ENCODE data around the gene OR1G1.
"Not testable (repeated sequence)": the region's sequence is repeated elsewhere in the genome, so short reads cannot be mapped to it uniquely, and the experiment has no call there.

Gene OR1G1

GRCh38 chr17:3127451-3127850 lies at the start of gene OR1G1:
Gene OR1G1, minus strand, starts transcription at chr17:3127551. Its CDS starts 0 bp downstream, at chr17:3127551.
- DNase-seq (ENCODE audit: low read depth, low spot score) = no peak

DNA sequence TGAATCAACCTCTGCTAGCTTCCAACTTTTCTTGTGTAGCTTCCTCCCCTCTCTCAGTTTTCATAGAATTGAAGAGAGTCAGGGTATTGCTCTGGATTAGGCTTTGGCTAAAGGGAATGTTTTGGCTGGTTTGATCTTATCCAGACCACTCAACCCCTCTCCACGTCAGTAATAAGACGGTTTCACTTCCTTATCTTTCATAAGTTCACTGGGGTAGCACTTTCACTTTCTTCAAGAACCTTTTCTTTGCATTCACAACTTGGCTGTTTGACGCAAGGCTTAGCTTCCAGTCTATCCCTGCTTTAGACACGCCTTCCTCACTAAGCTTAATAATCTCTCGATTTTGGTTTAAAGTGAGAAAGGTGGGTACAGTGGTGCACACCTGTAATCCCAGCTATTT lies 40.2 kb upstream of the OR1G1 start:
- no peak for DNase-seq (ENCODE audit: low read depth, low spot score)

DNA sequence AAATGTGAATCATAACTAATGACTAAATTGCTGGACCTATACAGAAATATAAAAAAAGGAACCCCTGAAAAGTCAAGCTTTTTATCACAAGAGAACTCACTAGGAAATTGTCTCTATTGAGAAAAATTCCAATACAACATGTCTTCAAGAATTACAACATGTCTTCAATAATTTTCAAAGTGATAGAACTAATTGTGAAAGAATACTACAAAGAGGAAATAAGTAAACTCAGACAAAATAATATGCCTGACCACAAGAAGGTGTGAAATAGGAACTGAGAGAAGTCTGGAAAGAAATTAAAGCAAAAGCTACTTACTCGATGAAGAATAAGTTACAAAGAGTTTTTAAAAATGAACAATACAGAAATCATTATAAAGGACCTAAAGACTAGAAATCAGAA lies 29.9 kb upstream of the OR1G1 start:
- DNase-seq (ENCODE audit: low read depth, low spot score) = no peak

DNA sequence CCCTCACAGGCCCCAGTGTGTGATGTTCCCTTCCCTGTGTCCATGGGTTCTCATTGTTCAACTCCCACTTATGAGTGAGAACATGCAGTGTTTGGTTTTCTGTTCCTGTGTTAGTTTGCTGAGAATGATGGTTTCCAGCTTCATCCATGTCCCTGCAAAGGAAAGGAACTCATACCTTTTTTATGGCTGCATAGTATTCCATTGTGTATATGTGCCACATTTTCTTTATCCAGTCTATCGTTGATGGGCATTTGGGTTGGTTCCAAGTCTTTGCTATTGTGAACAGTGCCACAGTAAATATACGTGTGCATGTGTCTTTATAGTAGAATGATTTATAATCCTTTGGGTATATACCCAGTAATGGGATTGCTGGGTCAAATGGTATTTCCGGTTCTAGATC lies 10.1 kb upstream of the OR1G1 start:
- not testable (repeated sequence) for DNase-seq (ENCODE audit: low read depth, low spot score)

DNA sequence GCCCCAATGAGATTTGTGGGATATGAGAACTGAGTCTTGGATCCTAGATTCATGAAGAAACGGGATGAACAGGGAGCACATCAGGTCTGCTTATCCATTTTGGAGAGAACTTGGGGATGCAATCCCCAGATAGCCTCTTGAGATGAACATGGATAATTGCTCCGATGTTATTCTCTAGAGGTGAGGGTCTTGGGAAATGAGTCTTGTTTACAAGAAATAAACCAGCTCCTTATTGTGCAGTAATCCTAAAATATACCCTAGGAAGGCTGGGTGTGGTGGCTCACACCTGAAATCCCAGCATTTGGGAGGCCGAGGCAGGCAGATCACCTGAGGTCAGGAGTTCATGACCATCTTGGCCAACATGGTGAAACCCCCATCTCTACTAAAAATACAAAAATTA lies 23.0 kb downstream of the OR1G1 start, which contains the start of gene OR1D2:
Gene OR1D2, minus strand, starts transcription at position 101 of the 400 bp plus-strand sequence. CDS start 11,426 bp downstream, outside the sequence.
- no peak for DNase-seq (ENCODE audit: low read depth, low spot score)
